MM.1S (cell line): Measurements from ENCODE around the gene DLX1.

ENCODE experiments used
- DNase-seq: peaks from one replicate; pipeline ENCODE4 v3.0.0-alpha.2; 2015
- H2AFZ ChIP-seq: fragments of 300-600 bp; sonication (generic); 2 replicates; pipeline ENCODE4 v1.6.0; 2016; ENCODE audit warnings: antibody characterized with exemption, low read length
- H3F3A ChIP-seq: fragments of 300-600 bp; sonication (generic); 2 replicates; pipeline ENCODE4 v1.6.1; 2016; ENCODE audit warnings: mild to moderate bottlenecking, antibody characterized with exemption, low read length, moderate library complexity, mixed read lengths; ENCODE audit not compliant: insufficient read depth
- H3K27ac ChIP-seq: fragments of 300-600 bp; sonication (generic); 2 replicates; pipeline ENCODE4 v1.5.1; 2016; ENCODE audit warnings: mild to moderate bottlenecking, low read length
- H3K27me3 ChIP-seq: fragments of 300-600 bp; sonication (generic); replicated peaks from 2 replicates; pipeline ENCODE4 v1.6.0; 2016; ENCODE audit warnings: low read length; ENCODE audit not compliant: insufficient read depth
- H3K36me3 ChIP-seq: fragments of 300-600 bp; sonication (generic); replicated peaks from 2 replicates; pipeline ENCODE4 v1.6.1; 2016; ENCODE audit warnings: mild to moderate bottlenecking, low read length, mixed read lengths; ENCODE audit not compliant: insufficient read depth
- H3K4me1 ChIP-seq: fragments of 300-600 bp; sonication (generic); 2 replicates; pipeline ENCODE4 v1.6.1; 2016; ENCODE audit warnings: low read length, mixed read lengths
- H3K4me2 ChIP-seq: fragments of 300-600 bp; sonication (generic); 2 replicates; pipeline ENCODE4 v1.6.0; 2016; ENCODE audit warnings: low read depth, low read length
- H3K4me3 ChIP-seq: fragments of 300-600 bp; sonication (generic); 2 replicates; pipeline ENCODE4 v1.5.1; 2016; ENCODE audit warnings: low read length, mixed read lengths
- H3K79me2 ChIP-seq: fragments of 300-600 bp; sonication (generic); 2 replicates; pipeline ENCODE4 v1.6.1; 2016; ENCODE audit warnings: mixed run types, low read length, mixed read lengths
- H3K9ac ChIP-seq: fragments of 300-600 bp; sonication (generic); 2 replicates; pipeline ENCODE4 v1.6.1; 2016; ENCODE audit warnings: low read length, mixed read lengths
- H3K9me2 ChIP-seq: fragments of 300-600 bp; sonication (generic); replicated peaks from 2 replicates; pipeline ENCODE4 v1.6.1; 2016; ENCODE audit warnings: mild to moderate bottlenecking, low read length, mixed read lengths; ENCODE audit not compliant: insufficient read depth
- H3K9me3 ChIP-seq: fragments of 300-600 bp; sonication (generic); replicated peaks from 2 replicates; pipeline ENCODE4 v1.6.1; 2016; ENCODE audit warnings: mild to moderate bottlenecking, low read length, mixed read lengths; ENCODE audit not compliant: insufficient read depth
- H4K20me1 ChIP-seq: fragments of 300-600 bp; sonication (generic); 2 replicates; pipeline ENCODE4 v1.6.1; 2016; ENCODE audit warnings: mild to moderate bottlenecking, low read length, moderate library complexity, mixed read lengths; ENCODE audit not compliant: insufficient read depth
- CTCF ChIP-seq: fragments of 300-600 bp; sonication (generic); IDR thresholded peaks from 2 replicates; pipeline ENCODE4 v1.5.1; 2016; ENCODE audit warnings: antibody characterized with exemption, low read length, mixed read lengths
- EZH2 ChIP-seq: fragments of 300-600 bp; sonication (generic); optimal IDR thresholded peaks from 2 replicates; pipeline ENCODE3; 2017; ENCODE audit warnings: low read depth, mild to moderate bottlenecking, antibody characterized with exemption, low read length, mixed read lengths
- EZH2phosphoT487 ChIP-seq: fragments of 300-600 bp; sonication (generic); IDR thresholded peaks from 2 replicates; pipeline ENCODE4 v1.6.1; 2018; ENCODE audit warnings: antibody characterized with exemption, low read length

Gene DLX1

GRCh38 chr2:172119089-172119488 is 33.8 kb downstream of the DLX1 start:
- Histone ChIP-seq H3K27ac (no peak overlapping the region), H3K9ac (no peak overlapping the region), H3K27me3 (no peaks in the 10 kb centered on the region), H4K20me1 (no peaks in the 10 kb centered on the region), H3K36me3 (no peaks in the 10 kb centered on the region), H3K4me3 (no peak overlapping the region), H3K9me2 (no peaks in the 10 kb centered on the region), H2AFZ (no peak overlapping the region), H3K9me3 (no peaks in the 10 kb centered on the region), H3K79me2 (no peaks in the 10 kb centered on the region), H3F3A (no peaks in the 10 kb centered on the region), H3K4me2 (no peak overlapping the region), H3K4me1 (no peaks in the 10 kb centered on the region)
- no peak for TF ChIP-seq CTCF
- no peak for TF ChIP-seq EZH2
- no peak for TF ChIP-seq EZH2phosphoT487
- no peak for DNase-seq

GRCh38 chr2:172120118-172120517 is 34.8 kb downstream of the DLX1 start:
- H3K27me3 ChIP-seq = no peaks in the 10 kb centered on the region
- TF ChIP-seq EZH2phosphoT487 (no peak), EZH2 (no peak), CTCF (no peak)
- H3K9me3 ChIP-seq = no peaks in the 10 kb centered on the region
- H3K4me1 ChIP-seq = no peaks in the 10 kb centered on the region
- no peak overlapping the region for H3K4me2 ChIP-seq
- no peaks in the 10 kb centered on the region for H4K20me1 ChIP-seq
- H2AFZ ChIP-seq = no peak overlapping the region
- no peak overlapping the region for H3K4me3 ChIP-seq
- H3K79me2 ChIP-seq = no peaks in the 10 kb centered on the region
- H3K9me2 ChIP-seq = no peaks in the 10 kb centered on the region
- H3K36me3 ChIP-seq = no peaks in the 10 kb centered on the region
- no peak overlapping the region for H3K27ac ChIP-seq
- no peak for DNase-seq
- H3F3A ChIP-seq = no peaks in the 10 kb centered on the region
- no peak overlapping the region for H3K9ac ChIP-seq

GRCh38 chr2:172128484-172128883 is 43.2 kb downstream of the DLX1 start:
- H3K4me1 ChIP-seq = no peaks in the 10 kb centered on the region
- H3K4me2 ChIP-seq = no peak overlapping the region
- TF ChIP-seq EZH2phosphoT487 = no peak
- TF ChIP-seq EZH2 = no peak
- no peak for TF ChIP-seq CTCF
- H2AFZ ChIP-seq = no peak overlapping the region
- H3K9me3 ChIP-seq = no peaks in the 10 kb centered on the region
- H4K20me1 ChIP-seq = no peaks in the 10 kb centered on the region
- H3K79me2 ChIP-seq = no peaks in the 10 kb centered on the region
- no peaks in the 10 kb centered on the region for H3K9me2 ChIP-seq
- H3F3A ChIP-seq = no peaks in the 10 kb centered on the region
- DNase-seq = no peak
- no peak overlapping the region for H3K27ac ChIP-seq
- H3K36me3 ChIP-seq = no peaks in the 10 kb centered on the region
- H3K4me3 ChIP-seq = no peak overlapping the region
- no peaks in the 10 kb centered on the region for H3K27me3 ChIP-seq
- no peak overlapping the region for H3K9ac ChIP-seq
